ENCODE results near the gene ABCA10.

Gene ABCA10

DNA sequence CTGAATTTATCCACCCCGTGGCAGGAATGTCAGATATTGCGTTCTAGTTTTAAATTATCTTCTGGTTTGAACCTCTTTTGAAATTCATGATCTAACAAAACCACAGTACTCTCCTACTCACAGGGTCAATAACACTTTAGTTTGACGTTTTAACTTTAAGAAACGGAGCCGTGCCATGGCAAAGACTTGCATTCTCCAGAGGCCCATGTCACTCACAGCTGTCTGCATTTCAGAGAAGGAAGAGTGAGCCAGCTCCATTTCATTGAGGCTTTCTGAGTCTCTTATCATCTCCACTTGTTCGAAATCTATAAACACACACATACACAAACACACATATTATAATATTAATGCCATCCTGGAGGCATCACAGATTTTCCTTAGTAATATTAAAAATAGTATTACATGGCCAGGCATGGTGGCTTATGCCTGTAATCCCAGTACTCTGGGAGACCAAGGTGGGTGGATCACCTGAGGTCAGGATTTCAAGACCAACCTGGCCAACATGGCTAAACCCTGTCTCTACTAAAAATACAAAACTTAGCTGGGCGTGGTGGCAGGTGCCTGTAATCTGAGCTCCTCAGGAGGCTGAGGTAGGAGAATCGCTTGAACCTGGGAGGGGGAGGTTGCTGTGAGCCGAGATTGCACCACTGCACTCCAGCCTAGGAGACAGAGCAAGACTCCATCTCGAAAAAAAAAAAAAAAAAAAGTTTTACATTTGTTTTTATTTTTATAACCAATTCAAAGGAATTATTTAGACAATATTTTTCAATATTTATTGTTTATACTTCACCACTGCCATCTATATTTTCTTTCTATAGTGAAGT is 122.5 kb downstream of the ABCA10 start:
- no peak for DNase-seq (ENCODE audit: low spot score)

DNA sequence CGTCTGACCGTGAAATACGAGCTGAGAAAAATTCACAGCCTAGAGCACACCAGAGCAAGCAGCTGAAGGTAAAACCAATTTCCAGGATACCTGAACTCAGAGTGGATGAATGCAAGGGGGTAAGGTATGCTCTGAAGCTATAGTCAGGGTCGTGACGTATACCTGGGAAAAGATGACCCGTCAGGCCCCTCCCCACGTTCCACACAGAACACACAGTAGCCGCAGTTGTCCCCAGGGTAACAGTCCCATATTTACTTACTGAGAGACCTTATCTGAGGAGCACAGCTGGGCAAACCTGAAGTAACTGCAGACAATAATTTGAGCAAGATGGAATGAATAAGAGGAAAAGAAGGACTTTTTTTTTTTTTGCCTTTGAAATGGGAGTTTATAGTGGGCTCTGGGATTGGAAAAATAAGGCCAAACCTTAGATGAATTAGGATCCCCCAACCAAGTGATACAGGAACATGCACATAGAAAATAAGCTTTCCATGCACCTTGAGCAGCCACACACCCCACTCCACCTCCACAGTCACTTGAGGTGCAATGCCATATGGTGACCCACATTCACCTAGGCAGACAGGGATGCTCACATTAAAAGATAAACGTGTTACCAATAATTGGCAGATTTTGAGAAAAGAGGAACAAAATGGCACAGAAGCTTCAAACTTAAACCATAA is 124.9 kb downstream of the ABCA10 start:
- DNase-seq (ENCODE audit: low spot score) = no peak

DNA sequence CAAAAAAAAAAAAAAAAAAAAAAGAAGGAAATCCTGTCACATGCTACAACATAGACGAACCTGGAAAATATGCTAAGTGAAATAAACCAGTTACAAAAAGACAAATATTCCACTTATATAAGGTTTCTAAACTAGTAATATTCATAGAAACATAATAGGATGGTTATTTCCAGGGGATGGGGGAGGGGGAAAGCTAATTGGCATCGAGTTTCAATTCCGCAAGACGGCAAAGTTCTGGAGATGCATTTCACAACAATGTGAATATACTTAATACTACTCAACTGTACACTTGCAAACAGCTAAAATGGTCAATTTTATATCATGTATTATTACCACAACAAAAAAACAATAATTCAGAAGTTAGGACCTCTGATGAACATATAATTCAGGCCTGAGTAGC is 130.0 kb downstream of the ABCA10 start:
- no peak for DNase-seq (ENCODE audit: low spot score)

Small RNAs within 50 kb of the gene (small RNA-seq; reads per million reads assigned to genes)
- 0 reads per million in 2 experiments for gene MIR4524B

Measured in SK-N-DZ (cell line).